WTC11 (cell line): Measurements from ENCODE around the gene ERAP2. TPM values are rescaled to one million over a fixed set of nuclear protein-coding genes. Genes with fewer than 3 reads are reported as not detected.

Experiments used
- ATAC-seq: fragments of 200-7000 bp; cut with Tn5 transposase; 2 replicates; pipeline ENCODE4 v1.10.0; 2021; ENCODE audit warnings: mild to moderate bottlenecking, moderate library complexity
- CTCF ChIA-PET: fragments of 300-600 bp; sonication (Branson Sonifier 250); formaldehyde crosslinking; loops from one replicate; lab custom pipeline; 2021; ENCODE audit warnings: antibody characterized with exemption; lab: Charles Lee
- POLR2A ChIA-PET: fragments of 350-600 bp; sonication (Branson Sonifier 250); formaldehyde crosslinking; loops from one replicate; lab custom pipeline; 2021; ENCODE audit warnings: antibody characterized with exemption; lab: Charles Lee
- DNase-seq: peaks from one replicate; pipeline ENCODE4 v3.0.0; 2021; ENCODE audit warnings: low spot score
- H3K27ac Mint-ChIP-seq: 2 replicates; pipeline ENCODE4 v1.8.0; 2021; ENCODE audit warnings: mixed read lengths
- H3K27me3 Mint-ChIP-seq: 2 replicates; pipeline ENCODE4 v1.8.0; 2021; ENCODE audit warnings: low read depth, mild to moderate bottlenecking, moderate library complexity, mixed read lengths
- H3K36me3 Mint-ChIP-seq: 2 replicates; pipeline ENCODE4 v1.8.0; 2021; ENCODE audit warnings: mixed read lengths
- H3K4me1 Mint-ChIP-seq: 2 replicates; pipeline ENCODE4 v1.8.0; 2022; ENCODE audit warnings: mixed read lengths
- H3K4me3 Mint-ChIP-seq: 2 replicates; pipeline ENCODE4 v1.8.0; 2021; ENCODE audit warnings: mild to moderate bottlenecking, moderate library complexity, mixed read lengths
- H3K9me3 Mint-ChIP-seq: 2 replicates; pipeline ENCODE4 v1.8.0; 2021; ENCODE audit warnings: mixed read lengths
- AR ChIP-seq: fragments of 250-450 bp; sonication (Bioruptor Pico); IDR thresholded peaks from 2 replicates; pipeline ENCODE4 v1.9.0; 2021; ENCODE audit warnings: mild to moderate bottlenecking
- CREM ChIP-seq: sonication (generic); formaldehyde crosslinking; IDR thresholded peaks from 2 replicates; pipeline ENCODE4 v1.8.1; 2022; ENCODE audit warnings: mild to moderate bottlenecking, missing genetic modification reagents, moderate library complexity
- FOXP1 ChIP-seq: sonication (generic); formaldehyde crosslinking; IDR thresholded peaks from 2 replicates; pipeline ENCODE4 v1.8.0; 2022; ENCODE audit warnings: missing genetic modification reagents, mild to moderate bottlenecking, moderate library complexity, borderline replicate concordance
- GABPB1 ChIP-seq: sonication (generic); formaldehyde crosslinking; IDR thresholded peaks from 2 replicates; pipeline ENCODE4 v1.8.1; 2023; ENCODE audit warnings: mild to moderate bottlenecking, missing genetic modification reagents
- IRF2 ChIP-seq: sonication (generic); formaldehyde crosslinking; IDR thresholded peaks from 2 replicates; pipeline ENCODE4 v1.8.0; 2022; ENCODE audit warnings: low read depth, missing genetic modification reagents, borderline replicate concordance
- SMAD3 ChIP-seq: sonication (generic); formaldehyde crosslinking; IDR thresholded peaks from 2 replicates; pipeline ENCODE4 v1.8.0; 2022; ENCODE audit warnings: missing genetic modification reagents, mild to moderate bottlenecking, borderline replicate concordance
- SOX15 ChIP-seq: fragments of 250-450 bp; sonication (Bioruptor Pico); IDR thresholded peaks from 2 replicates; pipeline ENCODE4 v1.9.0; 2021; ENCODE audit warnings: mild to moderate bottlenecking
- SP1 ChIP-seq: sonication (generic); formaldehyde crosslinking; conservative IDR thresholded peaks from 2 replicates; pipeline ENCODE4 v1.8.1; 2022; ENCODE audit warnings: missing genetic modification reagents
- TEAD4 ChIP-seq: sonication (generic); formaldehyde crosslinking; IDR thresholded peaks from 2 replicates; pipeline ENCODE4 v1.8.0; 2022; ENCODE audit warnings: mild to moderate bottlenecking, missing genetic modification reagents
- USF2 ChIP-seq: sonication (generic); formaldehyde crosslinking; IDR thresholded peaks from 2 replicates; pipeline ENCODE4 v1.8.1; 2023; ENCODE audit warnings: mild to moderate bottlenecking, missing genetic modification reagents, moderate library complexity
- ZBTB21 ChIP-seq: sonication (generic); formaldehyde crosslinking; IDR thresholded peaks from 2 replicates; pipeline ENCODE4 v1.8.1; 2023; ENCODE audit warnings: mild to moderate bottlenecking, missing genetic modification reagents, borderline replicate concordance
- ZMAT4 ChIP-seq: fragments of 250-450 bp; sonication (Bioruptor Pico); IDR thresholded peaks from 2 replicates; pipeline ENCODE4 v1.9.0; 2021; ENCODE audit warnings: mild to moderate bottlenecking
- ZNF671 ChIP-seq: fragments of 250-450 bp; sonication (Bioruptor Pico); IDR thresholded peaks from 2 replicates; pipeline ENCODE4 v1.8.0; 2021; ENCODE audit warnings: mild to moderate bottlenecking
- total RNA-seq: library from RNA; stranded (reverse); gene quantifications from 3 replicates; pipeline ENCODE4 v1.2.3, GENCODE V29; 2021
- TF ChIP-seq, protein P1 (sequence below): sonication (generic); formaldehyde crosslinking; IDR thresholded peaks from 2 replicates; pipeline ENCODE4 v1.8.0; 2022; ENCODE audit warnings: mild to moderate bottlenecking, missing genetic modification reagents
- TF ChIP-seq, protein P2 (sequence below): sonication (generic); formaldehyde crosslinking; IDR thresholded peaks from 2 replicates; pipeline ENCODE4 v1.8.0; 2023; ENCODE audit warnings: missing genetic modification reagents

ERAP2 gene
- total RNA-seq, 1 experiment from 2014 or later: 0.13 TPM

DNA sequence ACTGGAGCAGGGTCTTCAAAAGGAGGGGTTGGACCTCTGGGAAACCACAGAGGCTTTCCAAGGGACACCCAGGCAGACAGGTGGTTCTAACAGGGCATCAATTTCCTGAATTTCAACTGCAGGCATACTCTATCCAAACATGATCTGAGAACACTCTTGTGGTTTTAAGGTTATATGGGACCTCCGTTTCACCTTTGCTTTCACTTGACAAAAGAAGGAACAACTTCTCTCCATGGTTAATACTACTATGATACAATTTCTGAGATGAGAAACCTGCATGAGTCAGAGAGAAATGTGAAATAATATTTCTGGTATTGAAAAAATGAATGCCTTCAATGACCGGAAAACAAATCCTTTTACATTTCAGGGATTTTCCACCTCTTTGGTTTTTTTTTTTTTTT, 40.5 kb upstream of the ERAP2 start:
- H3K9me3 Mint-ChIP-seq: no peaks in the 10 kb centered on the region
- ATAC-seq (no peak), DNase-seq (no peak)
- CTCF ChIA-PET: no interaction called here
- no peaks in the 10 kb centered on the region; the same call in 1 of the 2 replicates for H3K4me1 Mint-ChIP-seq
- POLR2A ChIA-PET: no interaction called here
- no peaks in the 10 kb centered on the region for H3K27me3 Mint-ChIP-seq
- no peaks in the 10 kb centered on the region for H3K36me3 Mint-ChIP-seq
- no peak overlapping the region for H3K27ac Mint-ChIP-seq
- H3K4me3 Mint-ChIP-seq: no peak overlapping the region
- TF ChIP-seq TEAD4: no peak
- TF ChIP-seq SOX15 (CRISPR knock-in tag): no peak

DNA sequence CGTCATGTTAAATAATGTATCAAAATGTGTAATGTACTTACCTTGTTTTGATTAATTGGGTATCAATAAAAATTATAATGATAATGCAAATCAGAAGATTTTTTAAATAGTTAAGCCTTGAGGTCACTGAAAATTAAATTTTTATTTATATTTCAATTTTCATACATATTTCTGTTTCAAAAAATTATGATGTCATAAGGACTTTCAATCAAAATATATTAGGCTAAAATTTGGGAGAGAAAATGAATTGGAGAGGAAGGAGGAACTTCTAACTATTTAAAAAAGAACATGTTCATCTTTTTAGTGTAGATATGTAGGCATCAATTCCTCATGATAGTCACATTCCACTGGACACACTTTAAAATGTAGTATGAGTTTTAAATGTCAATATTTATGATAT, 39.5 kb upstream of the ERAP2 start:
- Mint-ChIP-seq H3K27me3 (no peaks in the 10 kb centered on the region), H3K4me3 (no peak overlapping the region), H3K4me1 (no peaks in the 10 kb centered on the region; the same call in 1 of the 2 replicates), H3K9me3 (peaks cover under 1% of the 10 kb centered on the region; the same call in 1 of the 2 replicates), H3K36me3 (no peaks in the 10 kb centered on the region), H3K27ac (no peak overlapping the region)
- ATAC-seq (no peak), DNase-seq (no peak)
- TF ChIP-seq AR (CRISPR knock-in tag): no peak
- TF ChIP-seq IRF2 (CRISPR knock-in tag): no peak
- no peak for TF ChIP-seq CREM (CRISPR knock-in tag)
- TF ChIP-seq ZMAT4: no peak
- no peak for TF ChIP-seq USF2 (CRISPR knock-in tag)
- TF ChIP-seq ZBTB21: no peak
- TF ChIP-seq GABPB1 (CRISPR knock-in tag): no peak
- TF ChIP-seq ZNF671 (CRISPR knock-in tag): no peak
- ChIA-PET POLR2A (no interaction called here), CTCF (no interaction called here)

GRCh38 chr5:96837303-96837702, 39.0 kb upstream of the ERAP2 start:
- no peak for DNase-seq
- ChIA-PET CTCF (no interaction called here), POLR2A (no interaction called here)
- H3K36me3 Mint-ChIP-seq: no peaks in the 10 kb centered on the region
- H3K4me1 Mint-ChIP-seq: no peaks in the 10 kb centered on the region; the same call in 1 of the 2 replicates
- no peak for ATAC-seq
- no peak overlapping the region for H3K27ac Mint-ChIP-seq
- no peak overlapping the region for H3K4me3 Mint-ChIP-seq
- no peaks in the 10 kb centered on the region for H3K27me3 Mint-ChIP-seq
- H3K9me3 Mint-ChIP-seq: peaks cover 6% of the 10 kb centered on the region; the same call in 1 of the 2 replicates
- TF ChIP-seq, protein P1, sequence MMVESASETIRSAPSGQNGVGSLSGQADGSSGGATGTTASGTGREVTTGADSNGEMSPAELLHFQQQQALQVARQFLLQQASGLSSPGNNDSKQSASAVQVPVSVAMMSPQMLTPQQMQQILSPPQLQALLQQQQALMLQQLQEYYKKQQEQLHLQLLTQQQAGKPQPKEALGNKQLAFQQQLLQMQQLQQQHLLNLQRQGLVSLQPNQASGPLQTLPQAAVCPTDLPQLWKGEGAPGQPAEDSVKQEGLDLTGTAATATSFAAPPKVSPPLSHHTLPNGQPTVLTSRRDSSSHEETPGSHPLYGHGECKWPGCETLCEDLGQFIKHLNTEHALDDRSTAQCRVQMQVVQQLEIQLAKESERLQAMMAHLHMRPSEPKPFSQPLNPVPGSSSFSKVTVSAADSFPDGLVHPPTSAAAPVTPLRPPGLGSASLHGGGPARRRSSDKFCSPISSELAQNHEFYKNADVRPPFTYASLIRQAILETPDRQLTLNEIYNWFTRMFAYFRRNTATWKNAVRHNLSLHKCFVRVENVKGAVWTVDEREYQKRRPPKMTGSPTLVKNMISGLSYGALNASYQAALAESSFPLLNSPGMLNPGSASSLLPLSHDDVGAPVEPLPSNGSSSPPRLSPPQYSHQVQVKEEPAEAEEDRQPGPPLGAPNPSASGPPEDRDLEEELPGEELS: no peak
- TF ChIP-seq FOXP1 (CRISPR knock-in tag) (no peak), SMAD3 (CRISPR knock-in tag) (no peak), ZMAT4 (no peak), SP1 (CRISPR knock-in tag) (no peak), SOX15 (CRISPR knock-in tag) (no peak)
- TF ChIP-seq, protein P2, sequence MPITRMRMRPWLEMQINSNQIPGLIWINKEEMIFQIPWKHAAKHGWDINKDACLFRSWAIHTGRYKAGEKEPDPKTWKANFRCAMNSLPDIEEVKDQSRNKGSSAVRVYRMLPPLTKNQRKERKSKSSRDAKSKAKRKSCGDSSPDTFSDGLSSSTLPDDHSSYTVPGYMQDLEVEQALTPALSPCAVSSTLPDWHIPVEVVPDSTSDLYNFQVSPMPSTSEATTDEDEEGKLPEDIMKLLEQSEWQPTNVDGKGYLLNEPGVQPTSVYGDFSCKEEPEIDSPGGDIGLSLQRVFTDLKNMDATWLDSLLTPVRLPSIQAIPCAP (CRISPR knock-in tag): no peak
- TF ChIP-seq, all 79 proteins: peak for 0
